Keratinocyte (primary cell): ENCODE measurements around the gene HTRA3. TPM values are rescaled to one million over a fixed set of nuclear protein-coding genes. Genes with fewer than 3 reads are reported as not detected.

ENCODE experiments used
- DNase-seq: peaks from one replicate; pipeline ENCODE4 v3.0.0-alpha.2; 2011; ENCODE audit warnings: low read depth, missing footprints, low spot score
- FAIRE-seq: peaks from 2 replicates; lab custom pipeline; 2011; peaks lifted over from hg19 to GRCh38; lab: Jason Lieb, UNC
- H2AFZ ChIP-seq: 2 replicates; pipeline ENCODE4 v1.6.0; 2012; ENCODE audit warnings: low read length, control low read depth, inconsistent platforms; ENCODE audit not compliant: control insufficient read depth
- H3K27ac ChIP-seq: 2 replicates; pipeline ENCODE4 v1.5.1; 2011; ENCODE audit warnings: low read length; ENCODE audit not compliant: control insufficient read depth, insufficient read depth
- H3K27me3 ChIP-seq: 3 replicates; pipeline ENCODE4 v1.6.0; 2011; ENCODE audit warnings: low read length; ENCODE audit not compliant: control insufficient read depth, insufficient read depth; ENCODE audit errors: extremely low read depth
- H3K36me3 ChIP-seq, 2 experiments: 2 replicates in 1 of 2; 3 replicates in 1 of 2; pipeline ENCODE4 v1.5.1; 2011; ENCODE audit warnings: low read length in 2 of 2, mild to moderate bottlenecking in 1 of 2; ENCODE audit not compliant: control insufficient read depth in 2 of 2, insufficient read depth in 2 of 2; ENCODE audit errors: extremely low read depth in 1 of 2
- H3K4me1 ChIP-seq: 3 replicates; pipeline ENCODE4 v1.5.1; 2011; ENCODE audit warnings: low read length; ENCODE audit not compliant: control insufficient read depth, insufficient read depth; ENCODE audit errors: extremely low read depth
- H3K4me2 ChIP-seq: 3 replicates; pipeline ENCODE4 v1.6.0; 2011; ENCODE audit warnings: low read depth, low read length; ENCODE audit not compliant: control insufficient read depth, insufficient read depth; ENCODE audit errors: extremely low read depth
- H3K4me3 ChIP-seq, 3 experiments: fragments of 200-600 bp in 1 of 3; sonication (generic) in 1 of 3; 2 replicates in 2 of 3; 3 replicates in 1 of 3; pipeline ENCODE4 v1.5.1; 2011 to 2016; ENCODE audit warnings: low read length in 3 of 3, mild to moderate bottlenecking in 3 of 3, control low read depth in 2 of 3, inconsistent platforms in 1 of 3, low read depth in 1 of 3, mixed read lengths in 1 of 3, mixed run types in 1 of 3, moderate library complexity in 1 of 3; ENCODE audit not compliant: control insufficient read depth in 2 of 3, insufficient read depth in 2 of 3; ENCODE audit errors: extremely low read depth in 1 of 3
- H3K79me2 ChIP-seq: 2 replicates; pipeline ENCODE4 v1.6.0; 2012; ENCODE audit warnings: low read length; ENCODE audit not compliant: control insufficient read depth, insufficient read depth
- H3K9ac ChIP-seq: 3 replicates; pipeline ENCODE4 v1.6.0; 2011; ENCODE audit warnings: low read length; ENCODE audit not compliant: control insufficient read depth, insufficient read depth; ENCODE audit errors: extremely low read depth
- H3K9me1 ChIP-seq: 3 replicates; pipeline ENCODE4 v1.6.0; 2011; ENCODE audit warnings: low read length; ENCODE audit not compliant: control insufficient read depth, insufficient read depth; ENCODE audit errors: extremely low read depth
- H3K9me3 ChIP-seq: 2 replicates; pipeline ENCODE4 v1.5.1; 2012; ENCODE audit warnings: low read depth, low read length; ENCODE audit not compliant: control insufficient read depth
- H4K20me1 ChIP-seq: 3 replicates; pipeline ENCODE4 v1.6.0; 2011; ENCODE audit warnings: low read length; ENCODE audit not compliant: control insufficient read depth, insufficient read depth; ENCODE audit errors: extremely low read depth
- CTCF ChIP-seq, 3 experiments: IDR thresholded peaks in 1 of 3; conservative IDR thresholded peaks in 1 of 3; optimal IDR thresholded peaks in 1 of 3; 2 replicates in 2 of 3; 3 replicates in 1 of 3; pipeline versions ENCODE3 to v1.5.1; 2011; ENCODE audit warnings: low read length in 3 of 3, mild to moderate bottlenecking in 3 of 3, moderate library complexity in 2 of 3, control low read depth in 1 of 3, inconsistent platforms in 1 of 3; ENCODE audit not compliant: insufficient read depth in 2 of 3; ENCODE audit errors: extremely low read depth in 1 of 3
- EZH2 ChIP-seq: IDR thresholded peaks from one replicate; pipeline ENCODE4 v1.6.1; 2012; ENCODE audit warnings: inconsistent platforms, mild to moderate bottlenecking, low read length, moderate library complexity
- dilution Hi-C: fragments of 300-500 bp; cut with MboI; formaldehyde crosslinking; loops from one replicate; pipeline ENCODE4 v1.7.0; 2020; ENCODE audit warnings: low sequenced_read_pairs; ENCODE audit not compliant: extremely low pct_ligation_motif_present
- polyA plus RNA-seq, 5 experiments: library from polyadenylated mRNA; depleted of rRNA in 3 of 5; stranded (reverse) in 3 of 5; stranded (forward) in 1 of 5; unstranded in 1 of 5; fragments of >200 nt; gene quantifications; 1 replicate in 1 of 5; 2 replicates in 3 of 5; 3 replicates in 1 of 5; pipeline versions ENCODE4 v1.2.1 to v1.2.3, GENCODE V29; 2011 to 2012; ENCODE audit warnings: missing spikeins in 2 of 5, low read depth in 1 of 5, low replicate concordance in 1 of 5

Gene HTRA3
- polyA plus RNA-seq, 1 donor (not counting 4 experiments of a cell fraction or from before 2014, with no cell fraction given): not detected

- Histone ChIP-seq H4K20me1 (no peaks in the 10 kb centered on the region), H3K4me1 (no peaks in the 10 kb centered on the region), H3K4me2 (no peak overlapping the region), H3K4me3 (no peak overlapping the region), H3K36me3 (peaks cover 41 to 57% of the 10 kb centered on the region in 2 experiments), H3K79me2 (no peaks in the 10 kb centered on the region), H2AFZ (no peak overlapping the region), H3K27me3 (no peaks in the 10 kb centered on the region), H3K27ac (no peak overlapping the region), H3K9ac (no peak overlapping the region), H3K9me1 (no peaks in the 10 kb centered on the region), H3K9me3 (no peaks in the 10 kb centered on the region)
- dilution Hi-C loops: no loop called here
- TF ChIP-seq EZH2: no peak
- TF ChIP-seq CTCF (optimal IDR thresholded peaks at IDR 0.05 in 1 of 3, IDR thresholded peaks at IDR 0.05 in 1 of 3, conservative IDR thresholded peaks at IDR 0.05 in 1 of 3; ENCODE audit: extremely low read depth in 1 of 3, insufficient read depth in 2 of 3, low read length in 3 of 3): no peak
- DNase-seq: no peak
- no peak for FAIRE-seq
Measured at GRCh38 chr4:8221476-8221875, 48.1 kb upstream of the HTRA3 start.

- DNase-seq: no peak
- H3K36me3 ChIP-seq: peaks cover 41 to 54% of the 10 kb centered on the region in 2 experiments
- H3K9ac ChIP-seq: no peak overlapping the region
- H2AFZ ChIP-seq: no peak overlapping the region
- no peak overlapping the region for H3K4me2 ChIP-seq
- dilution Hi-C loops: no loop called here
- no peaks in the 10 kb centered on the region for H4K20me1 ChIP-seq
- no peaks in the 10 kb centered on the region for H3K9me3 ChIP-seq
- no peak for FAIRE-seq
- H3K4me3 ChIP-seq: no peak overlapping the region
- H3K9me1 ChIP-seq: no peaks in the 10 kb centered on the region
- H3K4me1 ChIP-seq: no peaks in the 10 kb centered on the region
- H3K27ac ChIP-seq: no peak overlapping the region
- TF ChIP-seq EZH2: no peak
- no peak for TF ChIP-seq CTCF (optimal IDR thresholded peaks at IDR 0.05 in 1 of 3, IDR thresholded peaks at IDR 0.05 in 1 of 3, conservative IDR thresholded peaks at IDR 0.05 in 1 of 3; ENCODE audit: extremely low read depth in 1 of 3, insufficient read depth in 2 of 3, low read length in 3 of 3)
- H3K79me2 ChIP-seq: no peaks in the 10 kb centered on the region
- H3K27me3 ChIP-seq: no peaks in the 10 kb centered on the region
Measured at GRCh38 chr4:8221985-8222384, 47.6 kb upstream of the HTRA3 start.
